Activated B cell treated with CpG ODN at 0.5 μM for 24 hours (primary cell): Measurements from ENCODE around the gene PHETA1. TPM values are rescaled to one million over a fixed set of nuclear protein-coding genes. Genes with fewer than 3 reads are reported as not detected.
"Not testable (repeated sequence)": the region's sequence is repeated elsewhere in the genome, so short reads cannot be mapped to it uniquely, and the experiment has no call there.

Source experiments
- ATAC-seq: fragments of 200-7000 bp; cut with Tn5 transposase; one replicate; pipeline ENCODE4 v1.10.0; 2021; ENCODE audit warnings: low read depth, mild to moderate bottlenecking, moderate library complexity
- CTCF ChIA-PET: fragments of 350-600 bp; sonication (Branson Sonifier 250); formaldehyde crosslinking; loops from one replicate; lab custom pipeline; 2021; ENCODE audit warnings: antibody characterized with exemption; lab: Charles Lee
- POLR2A ChIA-PET: fragments of 350-600 bp; sonication (Branson Sonifier 250); formaldehyde crosslinking; loops from one replicate; lab custom pipeline; 2021; ENCODE audit warnings: antibody characterized with exemption; lab: Charles Lee
- DNase-seq: peaks from one replicate; pipeline ENCODE4 v3.0.0; 2022
- H3K27ac Mint-ChIP-seq: one replicate; pipeline ENCODE4 v1.8.0; 2020; ENCODE audit warnings: mixed read lengths
- H3K27me3 Mint-ChIP-seq: one replicate; pipeline ENCODE4 v1.8.0; 2021; ENCODE audit warnings: mixed read lengths
- H3K36me3 Mint-ChIP-seq: one replicate; pipeline ENCODE4 v1.8.0; 2021; ENCODE audit warnings: low read depth, mixed read lengths
- H3K4me1 Mint-ChIP-seq: one replicate; pipeline ENCODE4 v1.8.0; 2021; ENCODE audit warnings: mixed read lengths
- H3K4me3 Mint-ChIP-seq: one replicate; pipeline ENCODE4 v1.8.0; 2020; ENCODE audit warnings: mild to moderate bottlenecking, mixed read lengths
- H3K9me3 Mint-ChIP-seq: one replicate; pipeline ENCODE4 v1.8.0; 2020; ENCODE audit warnings: mixed read lengths
- intact Hi-C: fragments of 100-400 bp; cut with micrococcal nuclease; formaldehyde crosslinking; loops from one replicate; pipeline ENCODE4 v1.15.1; 2024
- total RNA-seq: library from RNA; stranded (reverse); gene quantifications from 2 replicates; pipeline ENCODE4 v1.2.3, GENCODE V29; 2022
- TF ChIP-seq, protein P1 (sequence below): fragments of 200-600 bp; IDR thresholded peaks from one replicate; pipeline ENCODE4 v1.8.0; 2022; ENCODE audit warnings: antibody characterized with exemption, mild to moderate bottlenecking

The PHETA1 gene
- total RNA-seq, 1 donor from 2014 or later, result 2.0 TPM

DNA sequence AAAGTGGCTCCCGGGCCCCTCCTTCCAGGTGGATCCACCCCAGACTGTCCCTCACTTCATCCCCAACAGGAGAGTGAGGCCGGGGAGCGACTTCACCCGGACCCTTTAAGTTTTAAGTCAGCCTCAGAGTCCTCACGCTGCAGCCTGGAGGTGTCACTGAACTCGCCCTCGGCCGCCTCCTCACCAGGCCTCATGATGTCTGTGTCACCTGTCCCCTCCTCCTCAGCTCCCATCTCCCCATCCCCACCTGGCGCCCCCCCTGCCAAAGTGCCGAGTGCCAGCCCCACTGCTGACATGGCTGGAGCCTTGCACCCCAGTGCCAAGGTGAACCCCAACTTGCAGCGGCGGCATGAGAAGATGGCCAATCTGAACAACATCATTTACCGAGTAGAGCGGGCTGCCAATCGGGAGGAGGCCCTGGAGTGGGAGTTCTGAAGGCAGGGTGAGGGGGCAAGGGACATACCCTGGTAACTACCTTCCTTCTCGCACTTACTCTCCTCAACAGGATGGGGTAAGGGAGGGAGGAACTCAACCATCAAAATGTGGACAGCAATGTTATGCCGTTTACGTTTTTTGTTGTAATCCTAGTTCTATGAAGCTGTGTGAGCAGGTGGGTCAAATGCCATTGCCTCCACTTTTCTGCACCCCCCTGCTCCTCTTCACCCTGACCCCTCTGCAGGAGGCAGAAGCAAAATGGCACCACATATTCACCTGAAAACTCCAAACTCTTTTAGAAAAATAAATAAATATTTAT lies 20.8 kb downstream of the PHETA1 start:
- POLR2A ChIA-PET, result no interaction called here
- DNase-seq (no peak), ATAC-seq (no peak)
- Mint-ChIP-seq H3K4me1 (peaks cover 7% of the 10 kb centered on the region), H3K27ac (no peak overlapping the region), H3K27me3 (no peaks in the 10 kb centered on the region), H3K36me3 (peaks cover 1% of the 10 kb centered on the region), H3K4me3 (no peak overlapping the region), H3K9me3 (peaks cover 8% of the 10 kb centered on the region)
- intact Hi-C loops, result no loop called here
- TF ChIP-seq, protein P1, sequence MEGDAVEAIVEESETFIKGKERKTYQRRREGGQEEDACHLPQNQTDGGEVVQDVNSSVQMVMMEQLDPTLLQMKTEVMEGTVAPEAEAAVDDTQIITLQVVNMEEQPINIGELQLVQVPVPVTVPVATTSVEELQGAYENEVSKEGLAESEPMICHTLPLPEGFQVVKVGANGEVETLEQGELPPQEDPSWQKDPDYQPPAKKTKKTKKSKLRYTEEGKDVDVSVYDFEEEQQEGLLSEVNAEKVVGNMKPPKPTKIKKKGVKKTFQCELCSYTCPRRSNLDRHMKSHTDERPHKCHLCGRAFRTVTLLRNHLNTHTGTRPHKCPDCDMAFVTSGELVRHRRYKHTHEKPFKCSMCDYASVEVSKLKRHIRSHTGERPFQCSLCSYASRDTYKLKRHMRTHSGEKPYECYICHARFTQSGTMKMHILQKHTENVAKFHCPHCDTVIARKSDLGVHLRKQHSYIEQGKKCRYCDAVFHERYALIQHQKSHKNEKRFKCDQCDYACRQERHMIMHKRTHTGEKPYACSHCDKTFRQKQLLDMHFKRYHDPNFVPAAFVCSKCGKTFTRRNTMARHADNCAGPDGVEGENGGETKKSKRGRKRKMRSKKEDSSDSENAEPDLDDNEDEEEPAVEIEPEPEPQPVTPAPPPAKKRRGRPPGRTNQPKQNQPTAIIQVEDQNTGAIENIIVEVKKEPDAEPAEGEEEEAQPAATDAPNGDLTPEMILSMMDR, result no peak
- CTCF ChIA-PET, result no interaction called here

DNA sequence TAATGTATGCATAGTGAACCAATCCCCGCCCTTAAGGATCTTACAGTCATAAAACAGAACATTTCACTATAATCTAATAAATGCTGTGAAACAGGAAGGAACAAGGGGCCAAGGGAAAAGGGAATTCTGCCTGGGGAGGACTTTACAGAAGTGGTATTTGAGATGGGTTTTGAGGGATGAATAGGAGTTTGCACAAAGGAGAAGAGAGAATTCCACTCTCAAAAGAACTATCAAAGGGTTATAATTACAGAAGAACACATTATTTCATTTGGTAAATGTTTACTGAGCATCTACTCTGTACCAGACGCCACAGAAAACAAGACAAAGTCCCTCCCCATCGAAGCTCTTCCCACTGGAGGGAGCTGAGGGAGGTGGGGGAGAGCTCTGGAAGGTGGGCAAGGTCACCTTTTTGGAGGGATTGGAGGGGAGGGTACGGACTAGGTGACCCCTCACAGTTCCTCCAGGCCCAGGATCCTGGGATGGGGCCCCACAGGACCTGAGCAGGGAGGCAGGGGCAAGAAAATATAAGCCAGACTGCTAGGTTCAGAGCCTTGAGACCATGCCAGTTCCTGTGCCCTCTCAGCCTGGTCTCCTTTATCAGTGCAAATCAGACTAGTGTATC lies 24.5 kb downstream of the PHETA1 start:
- CTCF ChIA-PET, result no interaction called here
- TF ChIP-seq, protein P1, result no peak
- Mint-ChIP-seq H3K27me3 (no peaks in the 10 kb centered on the region), H3K4me1 (peaks cover 8% of the 10 kb centered on the region), H3K4me3 (no peak overlapping the region), H3K36me3 (peaks cover 1% of the 10 kb centered on the region), H3K27ac (no peak overlapping the region), H3K9me3 (peaks cover 8% of the 10 kb centered on the region)
- intact Hi-C loops, result no loop called here
- ATAC-seq (no peak), DNase-seq (no peak)
- POLR2A ChIA-PET, result no interaction called here

DNA sequence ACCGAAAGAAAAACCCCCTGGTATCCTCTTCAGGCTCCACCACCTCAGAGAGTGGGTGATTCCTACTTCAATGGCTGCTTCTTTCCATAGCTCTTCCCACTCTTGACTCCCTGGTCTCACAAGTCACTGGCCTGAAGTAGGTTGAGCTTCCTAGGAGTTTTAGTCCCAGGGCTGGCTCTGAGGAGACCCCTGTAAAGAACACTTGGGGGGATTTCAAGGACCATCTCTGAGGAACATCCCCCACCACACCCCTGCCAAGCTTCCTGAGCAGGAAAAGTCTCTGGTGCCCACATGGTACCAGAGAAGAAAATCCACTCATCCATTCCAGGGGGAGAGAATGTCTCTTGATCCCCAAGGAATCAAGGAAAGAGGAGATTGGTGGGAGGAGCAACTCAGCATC lies 25.7 kb downstream of the PHETA1 start:
- Mint-ChIP-seq H3K27ac (no peak overlapping the region), H3K9me3 (no peaks in the 10 kb centered on the region), H3K27me3 (no peaks in the 10 kb centered on the region), H3K36me3 (peaks cover 1% of the 10 kb centered on the region), H3K4me3 (no peak overlapping the region), H3K4me1 (peaks cover 8% of the 10 kb centered on the region)
- ChIA-PET POLR2A (no interaction called here), CTCF (no interaction called here)
- ATAC-seq (no peak), DNase-seq (no peak)
- TF ChIP-seq, protein P1, result no peak
- intact Hi-C loops, result no loop called here

DNA sequence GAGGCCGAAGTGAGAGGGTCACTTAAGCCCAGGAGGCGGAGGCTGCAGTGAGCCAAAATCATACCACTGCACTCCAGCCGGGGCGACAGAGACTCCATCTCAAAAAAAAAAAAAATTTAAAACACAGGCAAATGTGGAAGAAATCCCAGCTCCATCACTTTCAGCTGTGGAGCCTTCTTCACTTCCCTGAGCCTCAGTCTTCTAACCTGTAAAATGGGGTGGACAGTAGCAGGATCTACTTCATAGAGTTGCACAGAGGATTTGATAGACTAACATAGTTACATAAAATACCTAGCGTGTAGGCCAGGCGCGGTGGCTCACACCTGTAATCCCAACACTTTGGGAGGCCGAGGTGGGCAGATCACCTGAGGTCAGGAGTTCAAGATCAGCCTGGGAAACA lies 26.5 kb downstream of the PHETA1 start:
- CTCF ChIA-PET, result no interaction called here
- Mint-ChIP-seq H3K4me3 (no peak overlapping the region), H3K36me3 (no peaks in the 10 kb centered on the region), H3K27ac (no peak overlapping the region), H3K27me3 (no peaks in the 10 kb centered on the region), H3K4me1 (peaks cover 8% of the 10 kb centered on the region), H3K9me3 (no peaks in the 10 kb centered on the region)
- TF ChIP-seq, protein P1, result no peak
- DNase-seq (no peak), ATAC-seq (no peak)
- POLR2A ChIA-PET, result no interaction called here
- intact Hi-C loops, result no loop called here

DNA sequence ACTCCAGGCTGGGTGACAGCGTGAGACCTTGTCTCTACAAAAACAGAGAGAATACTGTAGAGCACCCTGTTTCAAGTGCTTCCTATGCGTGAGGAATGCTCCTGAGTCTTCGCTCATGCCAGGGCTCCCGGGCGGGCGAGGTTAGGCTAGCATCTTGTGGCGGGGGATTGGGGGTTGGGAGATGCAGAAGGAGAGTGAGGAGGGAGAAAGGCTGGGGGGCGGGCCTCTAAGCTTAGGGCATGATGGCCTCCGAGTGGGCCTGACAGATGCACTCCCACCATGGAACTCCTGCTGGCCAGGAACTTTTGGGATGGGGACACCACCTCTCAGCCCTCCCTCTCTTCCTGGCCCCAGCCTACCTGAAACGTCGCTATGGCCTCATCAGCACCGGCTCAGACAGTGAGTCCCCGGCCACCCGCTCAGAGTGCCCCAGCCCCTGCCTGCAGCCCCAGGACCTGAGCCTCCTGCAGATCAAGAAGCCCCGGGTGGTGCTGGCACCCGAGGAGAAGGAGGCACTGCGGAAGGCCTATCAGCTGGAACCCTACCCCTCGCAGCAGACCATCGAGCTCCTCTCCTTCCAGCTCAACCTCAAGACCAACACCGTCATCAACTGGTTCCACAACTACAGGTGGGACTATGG lies 27.3 kb downstream of the PHETA1 start:
- Mint-ChIP-seq H3K27ac (no peak overlapping the region), H3K9me3 (no peaks in the 10 kb centered on the region), H3K27me3 (no peaks in the 10 kb centered on the region), H3K4me3 (no peak overlapping the region), H3K36me3 (no peaks in the 10 kb centered on the region), H3K4me1 (peaks cover 8% of the 10 kb centered on the region)
- intact Hi-C loops, result no loop called here
- CTCF ChIA-PET, result no interaction called here
- POLR2A ChIA-PET, result interaction anchor here (1.2 kb wide), 1 partner anchor 46 kb away, joined by 4 read pairs; no protein-coding TSS in a partner anchor
- DNase-seq (no peak), ATAC-seq (no peak)
- TF ChIP-seq, protein P1, result no peak

DNA sequence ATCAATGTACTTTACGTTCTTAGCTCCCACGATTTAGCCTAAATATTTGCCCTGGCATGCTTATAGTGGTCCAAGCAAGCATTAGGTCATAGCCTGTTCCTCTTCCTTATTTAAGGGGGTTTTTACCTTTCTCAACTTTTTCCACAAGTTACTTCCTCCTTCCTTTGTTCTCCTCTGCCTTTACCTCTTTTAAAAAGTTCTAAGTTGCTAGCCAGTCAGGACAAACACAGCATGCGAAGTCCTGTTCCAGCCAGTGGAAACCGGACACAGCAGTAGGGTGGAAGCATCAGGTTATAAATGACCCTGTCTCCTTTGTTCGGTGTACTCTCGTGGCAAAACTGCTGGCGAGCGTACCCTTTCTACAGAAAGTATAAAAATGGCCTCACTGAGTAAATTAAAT lies 28.2 kb downstream of the PHETA1 start:
- intact Hi-C loops, ATAC-seq, H3K9me3 Mint-ChIP-seq, DNase-seq, H3K4me3 Mint-ChIP-seq, H3K27ac Mint-ChIP-seq, H3K36me3 Mint-ChIP-seq, CTCF ChIA-PET, H3K4me1 Mint-ChIP-seq, H3K27me3 Mint-ChIP-seq: not testable (repeated sequence)
- POLR2A ChIA-PET, result interaction anchor here (1.2 kb wide), 1 partner anchor 47 kb away, joined by 4 read pairs; no protein-coding TSS in a partner anchor
